CD4-positive, alpha-beta T cell (primary cell): ENCODE measurements around the gene TMEM132D. TPM values are rescaled to one million over a fixed set of nuclear protein-coding genes. Genes with fewer than 3 reads are reported as not detected.

ENCODE experiments used
- ATAC-seq: fragments of 200-7000 bp; cut with Tn5 transposase; one replicate; pipeline ENCODE4 v1.10.0; 2022; ENCODE audit warnings: mild to moderate bottlenecking; ENCODE audit not compliant: poor library complexity
- CTCF ChIA-PET: fragments of 350-600 bp; sonication (Branson Sonifier 250); formaldehyde crosslinking; loops from one replicate; lab custom pipeline; 2021; ENCODE audit warnings: antibody characterized with exemption, inconsistent platforms; lab: Charles Lee
- POLR2A ChIA-PET: fragments of 350-600 bp; sonication (Branson Sonifier 250); formaldehyde crosslinking; loops from one replicate; lab custom pipeline; 2021; ENCODE audit warnings: antibody characterized with exemption, inconsistent platforms; lab: Charles Lee
- DNase-seq, 14 experiments: peaks; one replicate each; pipeline ENCODE4 v3.0.0-alpha.2; 2013 to 2020; ENCODE audit warnings: mixed read lengths in 2 of 14
- H3K27ac ChIP-seq, 2 donors: one replicate each; pipeline versions ENCODE4 v1.5.1 to v1.7.0; 2013; ENCODE audit warnings: low read length in 2 of 2, low read depth in 1 of 2, mild to moderate bottlenecking in 1 of 2
- H3K27me3 ChIP-seq, 2 experiments: 1 replicate in 1 of 2; 2 replicates in 1 of 2; pipeline versions ENCODE4 v1.6.1 to v1.7.0; 2013; ENCODE audit warnings: low read length in 2 of 2, control low read depth in 1 of 2, mild to moderate bottlenecking in 1 of 2, moderate library complexity in 1 of 2; ENCODE audit not compliant: insufficient read depth in 2 of 2, control insufficient read depth in 1 of 2
- H3K36me3 ChIP-seq: one replicate; pipeline ENCODE4 v1.6.1; 2013; ENCODE audit warnings: low read length, control low read depth; ENCODE audit not compliant: insufficient read depth
- H3K4me1 ChIP-seq: one replicate; pipeline ENCODE4 v1.6.1; 2013; ENCODE audit warnings: low read length, control low read depth; ENCODE audit not compliant: insufficient read depth
- H3K4me3 ChIP-seq: one replicate; pipeline ENCODE4 v1.5.1; 2013; ENCODE audit warnings: mild to moderate bottlenecking, low read length, moderate library complexity
- H3K9me3 ChIP-seq, 2 experiments: 1 replicate in 1 of 2; 2 replicates in 1 of 2; pipeline versions ENCODE4 v1.6.1 to v1.7.0; 2013; ENCODE audit warnings: low read length in 2 of 2, mild to moderate bottlenecking in 2 of 2, control low read depth in 1 of 2, moderate library complexity in 1 of 2; ENCODE audit not compliant: control insufficient read depth in 1 of 2, insufficient read depth in 1 of 2
- H3K27ac Mint-ChIP-seq: one replicate; pipeline ENCODE4 v1.8.0; 2020; ENCODE audit warnings: mixed read lengths
- H3K27me3 Mint-ChIP-seq: one replicate; pipeline ENCODE4 v1.8.0; 2021; ENCODE audit warnings: mixed read lengths
- H3K36me3 Mint-ChIP-seq: one replicate; pipeline ENCODE4 v1.8.0; 2021; ENCODE audit warnings: low read depth, mixed read lengths
- H3K4me1 Mint-ChIP-seq: one replicate; pipeline ENCODE4 v1.8.0; 2021; ENCODE audit warnings: low read depth, mixed read lengths
- H3K4me3 Mint-ChIP-seq: one replicate; pipeline ENCODE4 v1.8.0; 2020; ENCODE audit warnings: mild to moderate bottlenecking, mixed read lengths
- H3K9me3 Mint-ChIP-seq: one replicate; pipeline ENCODE4 v1.8.0; 2020; ENCODE audit warnings: mixed read lengths
- CTCF ChIP-seq: fragments of 200-600 bp; IDR thresholded peaks from one replicate; pipeline ENCODE4 v1.8.0; 2022; ENCODE audit warnings: antibody characterized with exemption, mild to moderate bottlenecking
- intact Hi-C, 2 experiments: fragments of 100-400 bp; cut with DNase I in 1 of 2; cut with micrococcal nuclease in 1 of 2; formaldehyde crosslinking; loops; one replicate each; pipeline versions ENCODE4 v1.15.1 to v1.9.0; 2023 to 2025; cut with DNase I, micrococcal nuclease
- total RNA-seq, 174 experiments: library from RNA in 2 of 174; stranded (reverse) in 2 of 174; gene quantifications; one replicate each; pipeline ENCODE4 v1.2.3 and lab custom pipeline; 2021 to 2026

Gene TMEM132D
- total RNA-seq, 2 experiments from 2014 or later = not detected

GRCh38 chr12:129082441-129082840 lies 821.4 kb downstream of the TMEM132D start:
- no peak overlapping the region for H3K4me3 ChIP-seq
- Mint-ChIP-seq H3K27ac (no peak overlapping the region), H3K4me1 (no peaks in the 10 kb centered on the region), H3K27me3 (no peaks in the 10 kb centered on the region), H3K9me3 (no peaks in the 10 kb centered on the region), H3K36me3 (no peaks in the 10 kb centered on the region), H3K4me3 (no peak overlapping the region)
- ChIA-PET POLR2A (no interaction called here), CTCF (no interaction called here)
- no peak for TF ChIP-seq CTCF
- H3K27ac ChIP-seq = no peak overlapping the region
- H3K4me1 ChIP-seq = no peaks in the 10 kb centered on the region
- no peaks in the 10 kb centered on the region for H3K27me3 ChIP-seq
- peaks cover 0 to 38% of the 10 kb centered on the region in 2 experiments for H3K9me3 ChIP-seq
- no peaks in the 10 kb centered on the region for H3K36me3 ChIP-seq
- ATAC-seq (no peak), DNase-seq (no peak)
- intact Hi-C loops = no loop called here

GRCh38 chr12:129081755-129082250 lies 822.0 kb downstream of the TMEM132D start:
- no peaks in the 10 kb centered on the region for H3K36me3 Mint-ChIP-seq
- no peaks in the 10 kb centered on the region for H3K9me3 Mint-ChIP-seq
- H3K27me3 ChIP-seq = no peaks in the 10 kb centered on the region
- TF ChIP-seq CTCF = no peak
- ChIA-PET POLR2A (no interaction called here), CTCF (no interaction called here)
- H3K4me3 ChIP-seq = no peak overlapping the region
- no peaks in the 10 kb centered on the region for H3K4me1 ChIP-seq
- intact Hi-C loops = no loop called here
- H3K27me3 Mint-ChIP-seq = no peaks in the 10 kb centered on the region
- no peak overlapping the region for H3K27ac ChIP-seq
- H3K36me3 ChIP-seq = no peaks in the 10 kb centered on the region
- ATAC-seq (no peak), DNase-seq (no peak)
- no peak overlapping the region for H3K4me3 Mint-ChIP-seq
- peaks cover 0 to 41% of the 10 kb centered on the region in 2 experiments for H3K9me3 ChIP-seq
- no peaks in the 10 kb centered on the region for H3K4me1 Mint-ChIP-seq
- H3K27ac Mint-ChIP-seq = no peak overlapping the region

GRCh38 chr12:129080821-129081220 lies 823.0 kb downstream of the TMEM132D start:
- DNase-seq (no peak), ATAC-seq (no peak)
- Mint-ChIP-seq H3K4me3 (no peak overlapping the region), H3K27me3 (no peaks in the 10 kb centered on the region), H3K4me1 (no peaks in the 10 kb centered on the region), H3K36me3 (no peaks in the 10 kb centered on the region), H3K9me3 (no peaks in the 10 kb centered on the region), H3K27ac (no peak overlapping the region)
- intact Hi-C loops = no loop called here
- POLR2A ChIA-PET = no interaction called here
- no peak overlapping the region for H3K4me3 ChIP-seq
- TF ChIP-seq CTCF = no peak
- H3K36me3 ChIP-seq = no peaks in the 10 kb centered on the region
- H3K27ac ChIP-seq = no peak overlapping the region
- H3K4me1 ChIP-seq = no peaks in the 10 kb centered on the region
- peaks cover 0 to 41% of the 10 kb centered on the region in 2 experiments for H3K9me3 ChIP-seq
- CTCF ChIA-PET = no interaction called here
- no peaks in the 10 kb centered on the region for H3K27me3 ChIP-seq
